Nephron progenitor cell (in vitro differentiated cells): Measurements from ENCODE around the gene SHROOM3.

Experiments used
- DNase-seq: peaks from one replicate; pipeline ENCODE4 v3.0.0; 2021
- H3K27ac Mint-ChIP-seq: 2 replicates; pipeline ENCODE4 v1.8.0; 2021; ENCODE audit warnings: mild to moderate bottlenecking, moderate library complexity, mixed read lengths
- H3K27me3 Mint-ChIP-seq: 2 replicates; pipeline ENCODE4 v1.8.0; 2021; ENCODE audit warnings: mild to moderate bottlenecking, low read depth, mixed read lengths; ENCODE audit not compliant: poor library complexity
- H3K36me3 Mint-ChIP-seq: 2 replicates; pipeline ENCODE4 v1.8.0; 2021; ENCODE audit warnings: low read depth, mixed read lengths
- H3K4me1 Mint-ChIP-seq: 2 replicates; pipeline ENCODE4 v1.8.0; 2021; ENCODE audit warnings: mixed read lengths
- H3K4me3 Mint-ChIP-seq: 2 replicates; pipeline ENCODE4 v1.8.0; 2021; ENCODE audit warnings: mild to moderate bottlenecking, moderate library complexity, mixed read lengths
- H3K9me3 Mint-ChIP-seq: 2 replicates; pipeline ENCODE4 v1.8.0; 2021; ENCODE audit warnings: mild to moderate bottlenecking, moderate library complexity, mixed read lengths
- TF ChIP-seq, protein P1 (sequence below): fragments of 200-600 bp; sonication (generic); IDR thresholded peaks from 2 replicates; pipeline ENCODE4 v1.5.0; 2021; ENCODE audit warnings: antibody characterized with exemption

SHROOM3 gene

DNA sequence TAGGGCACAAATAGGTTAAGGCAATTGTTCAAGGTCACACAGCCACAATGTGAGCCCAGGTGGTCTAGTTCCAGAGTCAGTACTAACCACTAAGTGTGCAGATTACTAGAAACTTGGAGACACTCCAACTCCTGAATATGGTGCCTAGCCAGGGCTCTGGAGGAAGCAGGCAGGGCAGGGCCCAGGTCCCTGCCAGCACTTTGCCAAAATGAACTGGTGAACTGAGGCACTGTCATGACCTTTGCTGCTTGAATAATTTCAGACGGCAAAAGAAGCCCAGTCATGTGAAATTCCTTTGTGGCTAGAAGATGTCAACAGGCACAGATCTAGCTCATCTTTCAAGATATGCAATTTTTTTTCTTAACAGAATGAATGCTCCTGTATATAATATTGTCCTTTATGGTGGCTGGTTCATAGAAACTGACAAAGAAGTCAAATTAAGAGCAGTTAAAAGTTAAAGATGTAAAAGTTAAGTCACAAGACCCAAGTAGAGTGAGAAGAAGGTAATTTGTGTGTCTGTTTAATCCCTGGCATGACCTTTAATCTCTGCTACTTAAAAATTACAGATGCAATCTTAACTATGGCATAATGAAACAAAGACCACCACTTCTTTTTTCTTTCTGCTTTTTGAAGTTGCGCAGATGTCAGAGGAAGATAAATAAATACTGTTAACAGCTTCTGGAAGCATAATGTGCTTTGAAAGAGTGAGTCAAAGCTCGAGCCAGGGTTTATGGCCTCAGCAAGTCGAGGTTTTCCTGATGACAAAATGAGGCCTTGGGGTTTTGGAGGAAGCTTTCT lies 54.1 kb downstream of the SHROOM3 start:
- DNase-seq, result no peak
- TF ChIP-seq, protein P1, sequence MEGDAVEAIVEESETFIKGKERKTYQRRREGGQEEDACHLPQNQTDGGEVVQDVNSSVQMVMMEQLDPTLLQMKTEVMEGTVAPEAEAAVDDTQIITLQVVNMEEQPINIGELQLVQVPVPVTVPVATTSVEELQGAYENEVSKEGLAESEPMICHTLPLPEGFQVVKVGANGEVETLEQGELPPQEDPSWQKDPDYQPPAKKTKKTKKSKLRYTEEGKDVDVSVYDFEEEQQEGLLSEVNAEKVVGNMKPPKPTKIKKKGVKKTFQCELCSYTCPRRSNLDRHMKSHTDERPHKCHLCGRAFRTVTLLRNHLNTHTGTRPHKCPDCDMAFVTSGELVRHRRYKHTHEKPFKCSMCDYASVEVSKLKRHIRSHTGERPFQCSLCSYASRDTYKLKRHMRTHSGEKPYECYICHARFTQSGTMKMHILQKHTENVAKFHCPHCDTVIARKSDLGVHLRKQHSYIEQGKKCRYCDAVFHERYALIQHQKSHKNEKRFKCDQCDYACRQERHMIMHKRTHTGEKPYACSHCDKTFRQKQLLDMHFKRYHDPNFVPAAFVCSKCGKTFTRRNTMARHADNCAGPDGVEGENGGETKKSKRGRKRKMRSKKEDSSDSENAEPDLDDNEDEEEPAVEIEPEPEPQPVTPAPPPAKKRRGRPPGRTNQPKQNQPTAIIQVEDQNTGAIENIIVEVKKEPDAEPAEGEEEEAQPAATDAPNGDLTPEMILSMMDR, result no peak
- Mint-ChIP-seq H3K9me3 (peaks cover 23% of the 10 kb centered on the region), H3K27ac (no peak overlapping the region), H3K4me1 (peaks cover 37% of the 10 kb centered on the region), H3K4me3 (no peak overlapping the region), H3K36me3 (peaks cover 12% of the 10 kb centered on the region), H3K27me3 (peaks cover 12% of the 10 kb centered on the region)

DNA sequence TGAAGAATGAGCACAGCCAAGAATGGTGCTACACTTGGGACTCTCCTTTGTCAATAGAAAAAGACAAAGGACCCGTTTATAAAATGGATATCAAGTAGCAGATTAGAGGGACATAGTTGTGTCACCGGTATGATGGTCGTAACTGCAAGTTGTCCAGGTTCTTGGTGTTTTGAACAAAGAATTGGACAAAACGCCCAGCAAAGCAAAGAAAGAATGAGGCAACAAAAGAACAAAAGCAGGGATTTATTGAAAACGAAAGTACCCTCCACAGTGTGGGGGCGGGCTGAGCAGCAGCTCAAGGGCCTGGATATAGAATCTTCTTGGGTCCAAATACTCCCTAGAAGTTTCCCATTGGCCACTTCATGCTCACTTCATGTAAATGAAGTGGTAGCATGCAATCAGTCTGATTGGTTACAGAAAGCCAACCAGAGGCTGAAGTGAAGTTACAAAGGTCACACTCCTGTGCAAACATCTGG lies 54.7 kb downstream of the SHROOM3 start:
- Mint-ChIP-seq H3K4me1 (peaks cover 40% of the 10 kb centered on the region), H3K36me3 (peaks cover 12% of the 10 kb centered on the region), H3K27ac (no peak overlapping the region)

DNA sequence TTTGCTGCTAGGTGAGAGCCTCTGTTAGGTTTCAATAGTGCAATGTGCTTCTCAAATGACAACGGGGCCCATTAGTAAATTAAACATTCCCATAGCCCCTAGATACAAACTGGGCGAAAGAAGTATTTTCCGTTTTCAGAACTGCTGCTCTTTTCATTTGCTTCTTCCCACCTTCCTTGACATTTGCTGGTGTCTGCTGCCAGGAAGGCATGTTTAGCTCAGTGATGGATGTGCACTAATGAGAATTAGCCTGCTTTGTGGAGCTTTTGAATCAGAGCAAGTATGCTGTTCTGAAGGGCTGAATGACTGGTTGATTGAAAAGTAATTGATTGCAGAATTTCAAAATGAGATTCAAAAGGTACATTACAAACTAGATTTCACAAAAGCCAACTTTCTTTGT lies 57.0 kb downstream of the SHROOM3 start:
- Mint-ChIP-seq H3K36me3 (peaks cover 12% of the 10 kb centered on the region), H3K9me3 (peaks cover 19% of the 10 kb centered on the region), H3K27ac (no peak overlapping the region), H3K4me1 (peaks cover 31% of the 10 kb centered on the region), H3K4me3 (no peak overlapping the region), H3K27me3 (peaks cover 10% of the 10 kb centered on the region)
- TF ChIP-seq, protein P1, result no peak
- DNase-seq, result no peak

More for the DNA sequence above, 54.7 kb downstream of the SHROOM3 start:
- H3K27me3 Mint-ChIP-seq, result peaks cover 6% of the 10 kb centered on the region
- TF ChIP-seq, protein P1, result no peak
- no peak for DNase-seq
- peaks cover 23% of the 10 kb centered on the region for H3K9me3 Mint-ChIP-seq
- H3K4me3 Mint-ChIP-seq, result no peak overlapping the region

DNA sequence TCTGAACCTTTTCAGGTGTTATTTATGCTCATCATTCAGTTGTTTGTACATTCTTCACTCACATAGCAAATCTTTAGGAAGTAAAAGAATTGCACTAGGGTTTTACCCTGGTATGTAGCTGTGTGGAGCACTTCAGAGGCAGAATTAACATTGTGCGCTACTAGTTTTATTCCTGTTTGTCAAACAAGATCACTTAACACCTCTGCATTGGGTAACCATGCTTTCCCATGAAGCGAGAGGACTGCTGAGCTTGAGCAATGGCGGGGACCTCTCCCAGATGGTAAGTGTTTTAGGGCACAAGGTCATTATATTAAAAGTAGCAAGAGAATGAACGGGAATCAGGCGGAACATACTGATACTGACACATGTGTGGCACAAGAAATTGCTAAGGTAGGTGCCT lies 59.2 kb downstream of the SHROOM3 start:
- H3K4me3 Mint-ChIP-seq, result no peak overlapping the region
- H3K9me3 Mint-ChIP-seq, result peaks cover 16% of the 10 kb centered on the region
- peaks cover 9% of the 10 kb centered on the region for H3K36me3 Mint-ChIP-seq
- H3K27me3 Mint-ChIP-seq, result peaks cover 8% of the 10 kb centered on the region
- peaks cover 28% of the 10 kb centered on the region for H3K4me1 Mint-ChIP-seq
- DNase-seq, result no peak
- H3K27ac Mint-ChIP-seq, result no peak overlapping the region
- TF ChIP-seq, protein P1, result no peak

DNA sequence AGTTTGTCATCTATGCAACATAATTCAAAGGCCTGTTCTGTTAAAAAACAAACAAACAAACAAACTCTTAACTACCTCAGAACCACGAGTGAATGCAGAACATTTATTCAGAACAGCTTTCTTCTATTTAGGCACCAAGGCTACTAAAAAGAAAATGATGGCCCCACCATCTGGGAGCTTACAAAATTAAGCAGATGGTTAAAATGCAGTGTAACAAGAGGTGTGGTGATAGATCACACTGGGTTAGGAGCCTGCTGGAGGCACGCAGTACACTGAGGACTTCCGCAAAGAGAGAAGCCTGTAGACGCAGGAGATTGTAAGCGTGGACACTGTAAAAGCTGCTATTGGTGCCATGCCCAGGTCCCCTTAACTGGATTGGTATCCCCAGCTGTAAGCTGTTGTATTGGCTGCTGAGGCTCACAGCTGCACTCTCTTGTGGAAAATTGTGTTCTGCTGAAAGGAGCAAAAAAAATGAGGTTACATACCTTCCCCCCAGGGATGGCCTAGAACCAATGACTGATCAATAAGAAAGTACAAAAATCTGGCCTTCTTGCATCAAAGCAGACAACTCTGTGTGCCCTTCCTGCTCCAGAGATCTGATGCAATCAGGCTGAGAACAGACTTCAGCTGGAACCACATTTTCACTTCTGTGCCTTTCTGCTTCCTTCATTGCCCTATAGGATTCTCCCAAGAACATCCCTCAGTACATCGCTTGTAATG lies 60.0 kb downstream of the SHROOM3 start:
- Mint-ChIP-seq H3K27me3 (peaks cover 8% of the 10 kb centered on the region), H3K27ac (no peak overlapping the region), H3K9me3 (peaks cover 8% of the 10 kb centered on the region), H3K4me3 (no peak overlapping the region), H3K36me3 (peaks cover 2% of the 10 kb centered on the region), H3K4me1 (peaks cover 28% of the 10 kb centered on the region)
- TF ChIP-seq, protein P1, result no peak
- DNase-seq, result no peak
